SU-DHL-6 (cell line): ENCODE data around the gene HSPA9.

Source experiments
- CTCF ChIP-seq: fragments of 200-600 bp; sonication (generic); IDR thresholded peaks from one replicate; pipeline ENCODE4 v1.5.1; 2017; ENCODE audit warnings: antibody characterized with exemption, mild to moderate bottlenecking, low read length, moderate library complexity; ENCODE audit not compliant: insufficient read depth, poor library complexity, severe bottlenecking
- EZH2phosphoT487 ChIP-seq: fragments of 200-600 bp; sonication (generic), shearing (Covaris generic); conservative IDR thresholded peaks from 2 replicates; pipeline ENCODE4 v1.6.1; 2018; ENCODE audit warnings: mild to moderate bottlenecking, antibody characterized with exemption, low read length, moderate library complexity, mixed read lengths

GRCh38 chr5:138603249-138603920, 28.2 kb upstream of the HSPA9 start:
- TF ChIP-seq CTCF (no peak), EZH2phosphoT487 (no peak)
